Frontal cortex (tissue), 4 donors: ENCODE measurements around the gene AHCYL2. TPM values are rescaled to one million over a fixed set of nuclear protein-coding genes. Genes with fewer than 3 reads are reported as not detected.

ENCODE experiments used
- DNase-seq, 2 donors: peaks; one replicate each; pipeline ENCODE4 v3.0.0; 2012; ENCODE audit warnings: low spot score in 2 of 2
- FAIRE-seq: peaks from 2 replicates; lab custom pipeline; 2012; peaks lifted over from hg19 to GRCh38; lab: Jason Lieb, UNC
- total RNA-seq: library from RNA; depleted of rRNA; stranded (reverse); fragments of >200 nt; gene quantifications from one replicate; pipeline ENCODE4 v1.2.3, GENCODE V29; 2014
- donor health status: control.
- donor health status: control.
- donor health status: control.

AHCYL2 gene
- total RNA-seq, 1 donor from 2014 or later: 15.9 TPM

- no peak for FAIRE-seq
- no peak for DNase-seq
Measured at GRCh38 chr7:129373651-129374428, 149.0 kb downstream of the AHCYL2 start.

- no peak for FAIRE-seq
- DNase-seq: no peak
Measured at GRCh38 chr7:129375141-129375938, 150.5 kb downstream of the AHCYL2 start.

- DNase-seq (no peak), FAIRE-seq (no peak)
Measured at GRCh38 chr7:129376076-129376777, 151.4 kb downstream of the AHCYL2 start.

- DNase-seq (no peak), FAIRE-seq (no peak)
Measured at GRCh38 chr7:129376778-129377700, 152.2 kb downstream of the AHCYL2 start.

- FAIRE-seq: no peak
- DNase-seq: no peak
Measured at GRCh38 chr7:129381710-129382484, 157.1 kb downstream of the AHCYL2 start.

GRCh38 chr7:129383542-129384132 lies 158.8 kb downstream of the AHCYL2 start:
- FAIRE-seq: no peak
- no peak for DNase-seq

- no peak for FAIRE-seq
Measured at GRCh38 chr7:129385116-129385515, 160.3 kb downstream of the AHCYL2 start.

GRCh38 chr7:129385598-129385997 lies 160.8 kb downstream of the AHCYL2 start:
- FAIRE-seq: no peak

More at GRCh38 chr7:129385116-129385515, 160.3 kb downstream of the AHCYL2 start:
- no peak for DNase-seq

GRCh38 chr7:129386506-129386905 lies 161.7 kb downstream of the AHCYL2 start:
- no peak for FAIRE-seq
- no peak for DNase-seq

More at GRCh38 chr7:129385598-129385997, 160.8 kb downstream of the AHCYL2 start:
- no peak for DNase-seq

- FAIRE-seq: no peak
- DNase-seq: no peak
Measured at GRCh38 chr7:129387537-129387936, 162.7 kb downstream of the AHCYL2 start.

- DNase-seq (no peak), FAIRE-seq (no peak)
Measured at GRCh38 chr7:129388333-129389098, 163.7 kb downstream of the AHCYL2 start.

GRCh38 chr7:129389829-129390228 lies 165.0 kb downstream of the AHCYL2 start:
- no peak for FAIRE-seq
- no peak for DNase-seq

- FAIRE-seq: no peak
- DNase-seq: no peak
Measured at GRCh38 chr7:129390314-129390713, 165.5 kb downstream of the AHCYL2 start.

GRCh38 chr7:129391546-129392171 lies 166.8 kb downstream of the AHCYL2 start:
- FAIRE-seq: no peak

GRCh38 chr7:129393255-129393654 lies 168.4 kb downstream of the AHCYL2 start:
- no peak for FAIRE-seq
- no peak for DNase-seq

More at GRCh38 chr7:129391546-129392171, 166.8 kb downstream of the AHCYL2 start:
- no peak for DNase-seq

GRCh38 chr7:129394101-129394500 lies 169.3 kb downstream of the AHCYL2 start:
- no peak for DNase-seq
- FAIRE-seq: no peak
